ENCODE results near the gene ISM1. TPM values are rescaled to one million over a fixed set of nuclear protein-coding genes. Genes with fewer than 3 reads are reported as not detected.

Gene ISM1
- total and polyA plus RNA-seq, 2 of the 13 experiments (the other 11 are each of a cell fraction or from before 2014, with no cell fraction given): 0.40 to 1.4 TPM

DNA sequence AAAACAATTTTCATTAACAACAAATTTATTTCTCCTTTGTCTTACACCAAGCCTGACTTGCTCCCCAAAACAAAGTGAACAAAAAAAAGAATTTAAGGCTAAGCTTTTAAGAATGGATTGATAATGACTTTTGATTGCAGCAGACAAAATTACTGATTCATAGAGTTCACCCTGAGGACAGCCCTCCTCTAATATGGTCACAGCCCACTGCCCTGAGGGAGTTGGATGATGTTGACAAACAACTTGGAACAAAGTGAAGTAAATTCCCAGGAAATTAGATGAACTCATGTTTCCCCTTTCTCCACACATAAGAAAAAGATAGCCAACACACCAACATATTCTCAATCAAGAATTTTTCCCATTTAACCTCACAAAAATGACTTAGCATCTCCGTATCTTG lies 7.7 kb upstream of the ISM1 start:
- intact Hi-C loops (cut with micrococcal nuclease; ENCODE audit: unreplicated experiment) (no loop called here), in situ Hi-C loops (cut with HindIII; ENCODE audit: extremely low pct_ligation_motif_present, low pct_unique_long_range_greater_than_20kb) (no loop called here)
- H3K9me3 ChIP-seq (ENCODE audit: low read length): no peaks in the 10 kb centered on the region
- peaks cover 0 to 8% of the 10 kb centered on the region in 2 experiments; a peak in 1 of 5 replicates for H3K27me3 ChIP-seq (ENCODE audit: control insufficient read depth in 1 of 2, insufficient read depth in 2 of 2, low read length in 2 of 2)
- no peak overlapping the region for H3K4me3 ChIP-seq (replicated peaks in 1 of 3; ENCODE audit: insufficient read depth in 1 of 3, low read depth in 2 of 3, low read length in 3 of 3)
- no peak overlapping the region for H3K4me2 ChIP-seq (ENCODE audit: low read depth, low read length)
- H3K27ac ChIP-seq (ENCODE audit: extremely low read length, insufficient read depth, low read length): no peak overlapping the region
- no peak overlapping the region for H2AFZ ChIP-seq (ENCODE audit: low read length)
- H3K4me1 ChIP-seq (ENCODE audit: insufficient read depth, low read length): peaks cover 14% of the 10 kb centered on the region
- 89% methylated on average over 1 of the region's 1 CpG for WGBS (ENCODE audit: low lambda C conversion rate)
- H4K20me1 ChIP-seq (ENCODE audit: insufficient read depth, low read length): no peaks in the 10 kb centered on the region
- no peaks in the 10 kb centered on the region for H3K79me2 ChIP-seq (ENCODE audit: insufficient read depth, low read length)
- FAIRE-seq (no peak), ATAC-seq (no peak), DNase-seq (ENCODE audit: low spot score) (no peak)
- no peak overlapping the region for H3K9ac ChIP-seq (ENCODE audit: insufficient read depth, low read depth, low read length)
- ChIA-PET POLR2A (no interaction called here), CTCF (ENCODE audit: low intra/inter-chr PET ratio, low total read pairs) (no interaction called here)
- no TSS peak for BruUV-seq (replicated peaks)
- no peaks in the 10 kb centered on the region for H3K36me3 ChIP-seq (replicated peaks in 1 of 2; ENCODE audit: control insufficient read depth in 1 of 2, insufficient read depth in 2 of 2, low read length in 2 of 2)
- no peak for TF ChIP-seq GZF1 (CRISPR knock-in tag; IDR thresholded peaks at IDR 0.05)
- TF ChIP-seq CCDC6 (CRISPR knock-in tag; IDR thresholded peaks at IDR 0.05): no peak
- TF ChIP-seq ZNF720 (CRISPR knock-in tag; IDR thresholded peaks at IDR 0.05): no peak
- TF ChIP-seq, protein P1, sequence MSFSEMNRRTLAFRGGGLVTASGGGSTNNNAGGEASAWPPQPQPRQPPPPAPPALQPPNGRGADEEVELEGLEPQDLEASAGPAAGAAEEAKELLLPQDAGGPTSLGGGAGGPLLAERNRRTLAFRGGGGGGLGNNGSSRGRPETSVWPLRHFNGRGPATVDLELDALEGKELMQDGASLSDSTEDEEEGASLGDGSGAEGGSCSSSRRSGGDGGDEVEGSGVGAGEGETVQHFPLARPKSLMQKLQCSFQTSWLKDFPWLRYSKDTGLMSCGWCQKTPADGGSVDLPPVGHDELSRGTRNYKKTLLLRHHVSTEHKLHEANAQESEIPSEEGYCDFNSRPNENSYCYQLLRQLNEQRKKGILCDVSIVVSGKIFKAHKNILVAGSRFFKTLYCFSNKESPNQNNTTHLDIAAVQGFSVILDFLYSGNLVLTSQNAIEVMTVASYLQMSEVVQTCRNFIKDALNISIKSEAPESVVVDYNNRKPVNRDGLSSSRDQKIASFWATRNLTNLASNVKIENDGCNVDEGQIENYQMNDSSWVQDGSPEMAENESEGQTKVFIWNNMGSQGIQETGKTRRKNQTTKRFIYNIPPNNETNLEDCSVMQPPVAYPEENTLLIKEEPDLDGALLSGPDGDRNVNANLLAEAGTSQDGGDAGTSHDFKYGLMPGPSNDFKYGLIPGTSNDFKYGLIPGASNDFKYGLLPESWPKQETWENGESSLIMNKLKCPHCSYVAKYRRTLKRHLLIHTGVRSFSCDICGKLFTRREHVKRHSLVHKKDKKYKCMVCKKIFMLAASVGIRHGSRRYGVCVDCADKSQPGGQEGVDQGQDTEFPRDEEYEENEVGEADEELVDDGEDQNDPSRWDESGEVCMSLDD (CRISPR knock-in tag; IDR thresholded peaks at IDR 0.05; ENCODE audit: borderline replicate concordance): no peak
- no peak for TF ChIP-seq ZGPAT (CRISPR knock-in tag; IDR thresholded peaks at IDR 0.05)
- no peak for TF ChIP-seq MAFF (IDR thresholded peaks at IDR 0.05; ENCODE audit: low read depth, low read length)
- no peak for TF ChIP-seq ZBTB43 (CRISPR knock-in tag; conservative IDR thresholded peaks at IDR 0.05)
- no peak for TF ChIP-seq TGIF2 (CRISPR knock-in tag; IDR thresholded peaks at IDR 0.05)
- TF ChIP-seq ZMYM4 (CRISPR knock-in tag; IDR thresholded peaks at IDR 0.05): no peak
- no peak for TF ChIP-seq TOPORS (CRISPR knock-in tag; IDR thresholded peaks at IDR 0.05)
- TF ChIP-seq SMAD9 (CRISPR knock-in tag; IDR thresholded peaks at IDR 0.05): no peak
- no peak for TF ChIP-seq FIP1L1 (IDR thresholded peaks at IDR 0.05; ENCODE audit: borderline replicate concordance, insufficient read depth, low read depth, low read length)
- TF ChIP-seq ETS1 (CRISPR knock-in tag; IDR thresholded peaks at IDR 0.05): no peak
- TF ChIP-seq ZNF7 (CRISPR knock-in tag; IDR thresholded peaks at IDR 0.05): no peak
- no peak for TF ChIP-seq NFE2 (CRISPR knock-in tag; IDR thresholded peaks at IDR 0.05)
- TF ChIP-seq ZNF572 (CRISPR knock-in tag; IDR thresholded peaks at IDR 0.05): no peak
- no peak for TF ChIP-seq MZF1 (CRISPR knock-in tag; IDR thresholded peaks at IDR 0.05; ENCODE audit: borderline replicate concordance)
- no peak for TF ChIP-seq HBP1 (CRISPR knock-in tag; IDR thresholded peaks at IDR 0.05; ENCODE audit: low read depth)
- TF ChIP-seq KAT7 (CRISPR knock-in tag; IDR thresholded peaks at IDR 0.05; ENCODE audit: borderline replicate concordance): no peak

Data from HepG2 (cell line).